ENCODE data around the gene C19orf85.

Gene C19orf85

DNA sequence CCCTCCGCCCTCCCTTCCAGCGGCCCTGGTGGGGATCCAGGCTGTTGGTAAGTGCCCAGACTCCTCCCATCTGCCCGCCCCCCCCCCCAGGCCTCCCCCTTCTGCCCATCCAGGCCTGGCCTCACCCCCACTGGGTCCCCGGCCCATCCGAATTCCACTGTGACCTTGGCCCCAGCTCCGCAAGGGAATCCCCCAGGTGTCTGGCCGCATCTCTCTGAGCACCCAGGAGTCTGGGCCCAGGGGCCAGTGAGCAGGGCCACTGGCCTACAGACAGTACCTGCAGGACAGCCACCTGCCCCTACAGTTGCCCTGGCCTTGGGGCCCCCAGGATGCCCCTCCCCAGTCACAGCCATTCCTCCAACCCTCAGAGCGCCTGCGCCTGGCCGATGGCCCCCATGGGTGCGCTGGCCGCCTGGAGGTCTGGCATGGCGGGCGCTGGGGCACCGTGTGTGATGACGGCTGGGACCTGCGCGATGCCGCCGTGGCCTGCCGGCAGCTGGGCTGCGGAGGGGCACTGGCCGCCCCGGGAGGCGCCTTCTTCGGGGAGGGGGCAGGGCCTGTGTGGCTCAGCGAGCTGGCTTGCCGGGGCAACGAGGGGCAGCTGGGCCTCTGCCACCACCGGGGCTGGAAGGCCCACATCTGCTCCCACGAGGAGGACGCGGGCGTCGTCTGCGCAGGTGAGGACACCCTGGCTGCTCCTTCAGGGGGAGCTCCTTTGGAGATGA, 24.6 kb upstream of the C19orf85 start:
- no peak for TF ChIP-seq CEBPB (IDR thresholded peaks at IDR 0.05)
- no peak for TF ChIP-seq TAF1 (IDR thresholded peaks at IDR 0.05; ENCODE audit: low read depth)
- TF ChIP-seq, protein P1, sequence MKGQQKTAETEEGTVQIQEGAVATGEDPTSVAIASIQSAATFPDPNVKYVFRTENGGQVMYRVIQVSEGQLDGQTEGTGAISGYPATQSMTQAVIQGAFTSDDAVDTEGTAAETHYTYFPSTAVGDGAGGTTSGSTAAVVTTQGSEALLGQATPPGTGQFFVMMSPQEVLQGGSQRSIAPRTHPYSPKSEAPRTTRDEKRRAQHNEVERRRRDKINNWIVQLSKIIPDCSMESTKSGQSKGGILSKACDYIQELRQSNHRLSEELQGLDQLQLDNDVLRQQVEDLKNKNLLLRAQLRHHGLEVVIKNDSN (IDR thresholded peaks at IDR 0.05) = no peak
- TF ChIP-seq NFIC (IDR thresholded peaks at IDR 0.05) = no peak
- no peak for TF ChIP-seq EP300 (IDR thresholded peaks at IDR 0.05; ENCODE audit: borderline replicate concordance)
- TF ChIP-seq TCF12 (IDR thresholded peaks at IDR 0.05; ENCODE audit: low read depth) = no peak

DNA sequence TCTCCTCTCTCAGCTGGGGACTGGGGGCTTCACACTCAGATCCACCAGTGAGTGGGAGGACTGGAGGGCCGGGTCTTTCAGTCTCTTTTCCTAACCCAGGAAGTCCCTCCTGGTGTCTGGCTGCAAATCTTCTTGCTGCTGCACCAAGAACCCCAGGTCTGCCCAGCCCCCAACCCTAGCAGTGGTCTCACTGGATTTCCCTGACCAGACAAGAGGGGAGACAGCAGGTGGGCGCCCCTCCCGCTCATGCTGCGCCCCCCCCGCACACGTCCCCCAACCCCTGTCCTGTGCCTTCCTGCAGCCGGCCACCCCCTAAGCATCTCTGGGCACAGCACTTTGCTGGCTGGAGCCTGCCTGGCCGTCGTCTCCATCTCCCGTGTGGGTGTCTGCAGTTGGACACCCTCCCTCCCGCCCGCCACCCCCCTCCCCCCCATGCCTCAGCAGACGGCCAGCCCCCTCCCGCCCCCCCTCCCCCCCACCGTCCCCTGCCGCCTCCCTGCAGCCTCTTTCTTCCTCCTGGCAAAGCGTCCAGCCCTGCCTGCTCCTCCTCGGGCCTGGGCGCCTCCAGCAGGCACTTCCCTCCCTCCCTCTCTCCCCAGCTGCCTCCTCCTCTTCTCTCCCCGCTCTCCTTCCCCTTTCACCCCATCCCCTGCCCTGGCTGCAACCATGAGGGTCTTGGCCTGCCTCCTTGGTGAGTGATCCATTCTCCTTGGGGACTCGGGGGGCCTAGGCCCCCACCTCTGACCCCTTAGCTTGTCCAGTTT, 23.6 kb upstream of the C19orf85 start, which contains the start of gene SSC5D:
TSS of gene SSC5D (plus strand) at position 513 of the 764 bp plus-strand sequence. CDS start at position 667, 154 bp downstream.
- no peak for TF ChIP-seq YY1 (IDR thresholded peaks at IDR 0.05; ENCODE audit: low read depth)
- TF ChIP-seq TCF12 (IDR thresholded peaks at IDR 0.05; ENCODE audit: low read depth) = no peak
- TF ChIP-seq, protein P2, sequence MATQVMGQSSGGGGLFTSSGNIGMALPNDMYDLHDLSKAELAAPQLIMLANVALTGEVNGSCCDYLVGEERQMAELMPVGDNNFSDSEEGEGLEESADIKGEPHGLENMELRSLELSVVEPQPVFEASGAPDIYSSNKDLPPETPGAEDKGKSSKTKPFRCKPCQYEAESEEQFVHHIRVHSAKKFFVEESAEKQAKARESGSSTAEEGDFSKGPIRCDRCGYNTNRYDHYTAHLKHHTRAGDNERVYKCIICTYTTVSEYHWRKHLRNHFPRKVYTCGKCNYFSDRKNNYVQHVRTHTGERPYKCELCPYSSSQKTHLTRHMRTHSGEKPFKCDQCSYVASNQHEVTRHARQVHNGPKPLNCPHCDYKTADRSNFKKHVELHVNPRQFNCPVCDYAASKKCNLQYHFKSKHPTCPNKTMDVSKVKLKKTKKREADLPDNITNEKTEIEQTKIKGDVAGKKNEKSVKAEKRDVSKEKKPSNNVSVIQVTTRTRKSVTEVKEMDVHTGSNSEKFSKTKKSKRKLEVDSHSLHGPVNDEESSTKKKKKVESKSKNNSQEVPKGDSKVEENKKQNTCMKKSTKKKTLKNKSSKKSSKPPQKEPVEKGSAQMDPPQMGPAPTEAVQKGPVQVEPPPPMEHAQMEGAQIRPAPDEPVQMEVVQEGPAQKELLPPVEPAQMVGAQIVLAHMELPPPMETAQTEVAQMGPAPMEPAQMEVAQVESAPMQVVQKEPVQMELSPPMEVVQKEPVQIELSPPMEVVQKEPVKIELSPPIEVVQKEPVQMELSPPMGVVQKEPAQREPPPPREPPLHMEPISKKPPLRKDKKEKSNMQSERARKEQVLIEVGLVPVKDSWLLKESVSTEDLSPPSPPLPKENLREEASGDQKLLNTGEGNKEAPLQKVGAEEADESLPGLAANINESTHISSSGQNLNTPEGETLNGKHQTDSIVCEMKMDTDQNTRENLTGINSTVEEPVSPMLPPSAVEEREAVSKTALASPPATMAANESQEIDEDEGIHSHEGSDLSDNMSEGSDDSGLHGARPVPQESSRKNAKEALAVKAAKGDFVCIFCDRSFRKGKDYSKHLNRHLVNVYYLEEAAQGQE (IDR thresholded peaks at IDR 0.05; ENCODE audit: low read depth) = no peak
- no peak for TF ChIP-seq NFIC (IDR thresholded peaks at IDR 0.05)
- TF ChIP-seq, protein P3, sequence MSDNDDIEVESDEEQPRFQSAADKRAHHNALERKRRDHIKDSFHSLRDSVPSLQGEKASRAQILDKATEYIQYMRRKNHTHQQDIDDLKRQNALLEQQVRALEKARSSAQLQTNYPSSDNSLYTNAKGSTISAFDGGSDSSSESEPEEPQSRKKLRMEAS (IDR thresholded peaks at IDR 0.05) = no peak
- TF ChIP-seq TAF1 (IDR thresholded peaks at IDR 0.05; ENCODE audit: low read depth) = no peak
- no peak for TF ChIP-seq FOXM1 (IDR thresholded peaks at IDR 0.05; ENCODE audit: borderline replicate concordance, low read depth)
- no peak for TF ChIP-seq EGR1 (IDR thresholded peaks at IDR 0.05)
- TF ChIP-seq RAD21 (IDR thresholded peaks at IDR 0.05; ENCODE audit: low read depth) = no peak
- no peak for TF ChIP-seq CREB1 (IDR thresholded peaks at IDR 0.05; ENCODE audit: low read depth)
- TF ChIP-seq, protein P1 (IDR thresholded peaks at IDR 0.05) = no peak
- TF ChIP-seq TEAD4 (IDR thresholded peaks at IDR 0.05) = no peak
- TF ChIP-seq EP300 (IDR thresholded peaks at IDR 0.05; ENCODE audit: borderline replicate concordance) = no peak
- no peak for TF ChIP-seq CEBPB (IDR thresholded peaks at IDR 0.05)
- no peak for TF ChIP-seq ZBTB7A (IDR thresholded peaks at IDR 0.05; ENCODE audit: low read depth)

DNA sequence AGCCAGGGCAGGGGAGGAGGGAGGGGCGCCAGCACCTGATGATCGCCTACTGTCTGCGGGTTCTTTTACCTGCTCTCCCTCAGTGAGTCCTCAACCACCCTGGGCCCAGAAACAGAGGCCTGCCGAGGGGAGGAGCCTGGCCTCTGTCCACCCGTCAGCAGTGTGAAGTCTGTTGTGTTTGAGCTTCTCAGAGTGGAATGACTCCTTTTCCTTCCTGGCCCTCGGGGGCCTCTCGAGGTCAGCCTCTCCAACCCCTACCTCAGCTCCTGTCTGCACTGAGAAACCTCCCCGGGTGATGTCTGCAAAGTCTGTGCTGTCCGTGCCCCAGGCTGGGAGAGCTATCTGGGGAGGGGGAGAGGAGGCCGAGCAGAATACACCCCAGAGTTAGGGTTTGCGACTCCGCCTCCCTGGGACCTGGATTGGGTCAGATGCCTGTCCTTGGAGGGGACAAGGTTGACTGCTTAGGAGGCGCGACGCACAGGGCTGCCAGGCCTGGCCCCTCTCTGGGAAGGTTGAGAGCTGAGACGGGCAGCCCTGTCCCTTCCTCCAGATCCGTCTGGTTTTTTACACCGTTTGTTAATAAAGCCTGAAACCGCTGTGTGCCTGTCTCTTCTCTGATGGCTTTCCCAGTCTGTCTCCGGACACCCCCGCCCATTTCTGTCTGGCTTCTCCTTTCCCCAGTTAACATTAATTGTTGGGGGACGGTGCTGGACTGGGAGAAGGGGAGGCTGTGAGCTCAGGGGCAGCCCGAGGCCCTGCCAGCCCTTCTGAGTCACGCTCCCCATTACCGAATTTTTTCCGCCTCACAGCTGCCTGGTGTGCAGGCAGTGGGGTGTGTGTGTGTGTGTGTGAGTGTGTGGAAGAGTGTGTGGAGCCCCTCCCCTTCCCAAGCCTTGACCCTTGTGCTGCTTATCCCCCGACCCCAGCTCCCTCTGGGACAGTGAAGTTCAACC, 22.7 kb upstream of the C19orf85 start:
- TF ChIP-seq, protein P3 (IDR thresholded peaks at IDR 0.05) = peak; percentile 59; the same call in 1 of the 2 replicates
- TF ChIP-seq TAF1 (IDR thresholded peaks at IDR 0.05; ENCODE audit: low read depth) = no peak

DNA sequence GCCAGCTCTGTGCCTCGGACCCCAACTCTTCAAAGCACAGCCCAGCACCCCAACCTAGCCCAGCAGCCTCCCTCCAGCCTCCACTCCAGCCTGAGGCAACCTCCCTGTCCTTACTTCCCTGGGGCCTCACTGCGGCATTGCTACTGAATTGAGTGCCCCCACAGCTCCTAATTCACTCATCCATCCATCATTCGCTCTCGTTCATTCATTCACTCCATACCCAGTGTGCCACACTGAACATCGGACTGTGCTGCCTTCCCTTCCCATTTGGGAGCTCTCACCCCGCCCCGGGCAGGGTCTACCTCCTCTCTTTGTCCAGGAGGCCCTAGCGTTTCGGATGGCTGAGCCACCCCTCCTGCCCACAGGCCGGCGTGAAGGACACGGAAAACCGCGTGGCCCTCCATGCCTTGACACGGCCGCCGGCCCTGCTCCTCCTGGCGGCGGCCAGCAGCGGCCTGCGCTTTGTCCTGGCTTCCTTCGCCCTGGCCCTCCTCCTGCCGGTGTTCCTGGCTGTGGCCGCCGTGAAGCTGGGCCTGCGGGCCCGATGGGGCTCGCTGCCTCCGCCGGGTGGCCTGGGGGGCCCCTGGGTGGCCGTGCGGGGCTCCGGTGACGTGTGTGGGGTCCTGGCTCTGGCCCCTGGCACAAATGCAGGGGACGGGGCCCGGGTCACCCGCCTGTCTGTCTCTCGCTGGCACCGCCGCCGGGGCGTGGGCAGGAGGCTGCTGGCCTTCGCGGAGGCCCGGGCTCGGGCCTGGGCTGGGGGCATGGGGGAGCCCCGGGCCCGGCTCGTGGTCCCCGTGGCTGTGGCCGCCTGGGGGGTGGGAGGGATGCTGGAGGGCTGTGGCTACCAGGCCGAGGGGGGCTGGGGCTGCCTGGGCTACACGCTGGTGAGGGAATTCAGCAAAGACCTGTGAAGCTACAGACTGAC, 21.8 kb upstream of the C19orf85 start:
- no peak for TF ChIP-seq FOXM1 (IDR thresholded peaks at IDR 0.05; ENCODE audit: borderline replicate concordance, low read depth)
- no peak for TF ChIP-seq TEAD4 (IDR thresholded peaks at IDR 0.05)
- no peak for TF ChIP-seq EP300 (IDR thresholded peaks at IDR 0.05; ENCODE audit: borderline replicate concordance)
- TF ChIP-seq ZBTB7A (IDR thresholded peaks at IDR 0.05; ENCODE audit: low read depth) = no peak
- no peak for TF ChIP-seq CEBPB (IDR thresholded peaks at IDR 0.05)
- no peak for TF ChIP-seq YY1 (IDR thresholded peaks at IDR 0.05; ENCODE audit: low read depth)
- TF ChIP-seq TCF12 (IDR thresholded peaks at IDR 0.05; ENCODE audit: low read depth) = no peak
- TF ChIP-seq TAF1 (IDR thresholded peaks at IDR 0.05; ENCODE audit: low read depth) = no peak
- no peak for TF ChIP-seq EGR1 (IDR thresholded peaks at IDR 0.05)
- no peak for TF ChIP-seq CREB1 (IDR thresholded peaks at IDR 0.05; ENCODE audit: low read depth)
- TF ChIP-seq, protein P2 (IDR thresholded peaks at IDR 0.05; ENCODE audit: low read depth) = no peak
- TF ChIP-seq, protein P1 (IDR thresholded peaks at IDR 0.05) = no peak
- TF ChIP-seq RAD21 (IDR thresholded peaks at IDR 0.05; ENCODE audit: low read depth) = no peak
- TF ChIP-seq, protein P3 (IDR thresholded peaks at IDR 0.05) = no peak
- no peak for TF ChIP-seq NFIC (IDR thresholded peaks at IDR 0.05)
